ENCODE results near the gene HDAC4.
"Not testable (repeated sequence)": the region's sequence is repeated elsewhere in the genome, so short reads cannot be mapped to it uniquely, and the experiment has no call there.

HDAC4 gene

GRCh38 chr2:239178484-239178883 lies 222.3 kb downstream of the HDAC4 start:
- DNase-seq, result peak in 17 of 42 donors; percentile 0 to 39 (median 7)
- intact Hi-C loops (cut with DNase I), result no loop called here

GRCh38 chr2:239177908-239178307 lies 222.9 kb downstream of the HDAC4 start:
- DNase-seq, result peak in 22 of 42 donors; percentile 1 to 41 (median 7)
- intact Hi-C loops (cut with DNase I), result no loop called here

- intact Hi-C loops (cut with DNase I), result no loop called here
- DNase-seq, result peak in 14 of 42 donors; percentile 3 to 41 (median 10)
Observed at GRCh38 chr2:239177325-239177724, 223.5 kb downstream of the HDAC4 start.

- peak in 36 of 42 donors; percentile 8 to 85 (median 58) for DNase-seq
- intact Hi-C loops (cut with DNase I), result not testable (repeated sequence)
Observed at GRCh38 chr2:239176138-239176803, 224.5 kb downstream of the HDAC4 start.

GRCh38 chr2:239175181-239175580 lies 225.6 kb downstream of the HDAC4 start:
- peak in 10 of 42 donors; percentile 1 to 40 (median 8) for DNase-seq
- intact Hi-C loops (cut with DNase I), result no loop called here

- no peak for DNase-seq
- intact Hi-C loops (cut with DNase I), result no loop called here
Observed at GRCh38 chr2:239173301-239173700, 227.5 kb downstream of the HDAC4 start.

GRCh38 chr2:239171643-239172042 lies 229.2 kb downstream of the HDAC4 start:
- DNase-seq, result no peak
- intact Hi-C loops (cut with DNase I), result no loop called here

GRCh38 chr2:239169311-239170048 lies 231.3 kb downstream of the HDAC4 start:
- intact Hi-C loops (cut with DNase I), result no loop called here

GRCh38 chr2:239168575-239168974 lies 232.2 kb downstream of the HDAC4 start:
- intact Hi-C loops (cut with DNase I), result no loop called here
- peak in 16 of 42 donors; percentile 2 to 69 (median 18) for DNase-seq

More at GRCh38 chr2:239169311-239170048, 231.3 kb downstream of the HDAC4 start:
- DNase-seq, result peak in 15 of 42 donors; percentile 0 to 32 (median 13)

GRCh38 chr2:239167766-239168444 lies 232.9 kb downstream of the HDAC4 start:
- DNase-seq, result peak in 14 of 42 donors; percentile 1 to 33 (median 10)
- intact Hi-C loops (cut with DNase I), result no loop called here

- DNase-seq, result peak in 16 of 42 donors; percentile 0 to 24 (median 8)
- intact Hi-C loops (cut with DNase I), result no loop called here
Observed at GRCh38 chr2:239167011-239167673, 233.7 kb downstream of the HDAC4 start.

GRCh38 chr2:239166201-239166834 lies 234.5 kb downstream of the HDAC4 start:
- DNase-seq, result peak in 14 of 42 donors; percentile 1 to 32 (median 12)
- intact Hi-C loops (cut with DNase I), result no loop called here

- intact Hi-C loops (cut with DNase I), result no loop called here
- peak in 13 of 42 donors; percentile 2 to 38 (median 7) for DNase-seq
Observed at GRCh38 chr2:239165206-239165831, 235.5 kb downstream of the HDAC4 start.

- DNase-seq, result peak in 22 of 42 donors; percentile 4 to 54 (median 27)
- intact Hi-C loops (cut with DNase I), result no loop called here
Observed at GRCh38 chr2:239164335-239164871, 236.4 kb downstream of the HDAC4 start.

GRCh38 chr2:239163688-239164334 lies 237.0 kb downstream of the HDAC4 start:
- DNase-seq, result peak in 14 of 42 donors; percentile 2 to 33 (median 10)
- intact Hi-C loops (cut with DNase I), result no loop called here

GRCh38 chr2:239162976-239163687 lies 237.7 kb downstream of the HDAC4 start:
- intact Hi-C loops (cut with DNase I), result no loop called here
- DNase-seq, result peak in 15 of 42 donors; percentile 3 to 22 (median 7)

Data from head of caudate nucleus (tissue), 42 donors.